ENCODE results near the gene MRGPRX1.

- TF ChIP-seq CTCF (IDR thresholded peaks at IDR 0.05): no peak
- TF ChIP-seq EP300 (IDR thresholded peaks at IDR 0.05): no peak
Observed at GRCh38 chr11:18958221-18958910, 19.2 kb upstream of the MRGPRX1 start.
